PC-9 (cell line): ENCODE measurements around the gene MXRA7.

Source experiments
- CTCF ChIP-seq: fragments of 200-600 bp; sonication (generic); conservative IDR thresholded peaks from 2 replicates; pipeline ENCODE4 v1.6.1; 2017; ENCODE audit warnings: mixed run types, antibody characterized with exemption, mild to moderate bottlenecking, moderate library complexity
- EZH2 ChIP-seq: fragments of 200-600 bp; sonication (generic); IDR thresholded peaks from 2 replicates; pipeline ENCODE4 v1.8.0; 2017; ENCODE audit warnings: antibody characterized with exemption, low read depth

GRCh38 chr17:76727745-76728456 lies 17.1 kb upstream of the MXRA7 start:
- no peak for TF ChIP-seq CTCF
- TF ChIP-seq EZH2 = no peak
